K562 (cell line): ENCODE measurements around the gene CTDSPL2. TPM values are rescaled to one million over a fixed set of nuclear protein-coding genes. Genes with fewer than 3 reads are reported as not detected.

ENCODE experiments used
- ARID2 ChIP-seq: fragments of 450-650 bp; IDR thresholded peaks from 2 replicates; pipeline ENCODE4 v1.6.1; 2017; ENCODE audit warnings: antibody characterized with exemption, mild to moderate bottlenecking
- ARID3A ChIP-seq: IDR thresholded peaks from 2 replicates; pipeline ENCODE4 v1.6.1; 2012; ENCODE audit warnings: low read depth, low read length, improper control_type of control experiment, borderline replicate concordance
- CEBPB ChIP-seq: fragments of 450-650 bp; IDR thresholded peaks from 2 replicates; pipeline ENCODE4 v1.6.1; 2016; ENCODE audit warnings: missing genetic modification characterization, missing compliant biosample characterization
- CREB5 ChIP-seq: fragments of 250-450 bp; sonication (Bioruptor Pico); IDR thresholded peaks from 2 replicates; pipeline ENCODE4 v1.5.0; 2020; ENCODE audit warnings: mild to moderate bottlenecking
- YBX1 ChIP-seq: fragments of 450-650 bp; IDR thresholded peaks from 2 replicates; pipeline ENCODE4 v1.7.1; 2016; ENCODE audit warnings: mild to moderate bottlenecking
- ZMIZ1 ChIP-seq, 2 experiments: fragments of 150-350 bp in 1 of 2; IDR thresholded peaks; 2 replicates each; pipeline ENCODE4 v1.6.1; 2012 to 2016; ENCODE audit warnings: low read depth in 2 of 2, low read length in 2 of 2, mild to moderate bottlenecking in 1 of 2, moderate library complexity in 1 of 2
- ZNF561 ChIP-seq: fragments of 450-650 bp; formaldehyde crosslinking; conservative IDR thresholded peaks from 2 replicates; pipeline ENCODE4 v1.4.0; 2020; ENCODE audit warnings: mild to moderate bottlenecking, moderate library complexity
- ZNF830 ChIP-seq: fragments of 250-450 bp; sonication (Bioruptor Pico); IDR thresholded peaks from 2 replicates; pipeline ENCODE4 v1.5.0; 2021; ENCODE audit warnings: mild to moderate bottlenecking
- polyA plus RNA-seq, 8 experiments: library from polyadenylated mRNA; depleted of rRNA in 4 of 8; stranded (reverse) in 5 of 8; unstranded in 3 of 8; fragments of >200 nt; fragmentation: Nextera tagmentation in 2 of 8; fragmentation: Illumina TruSeq in 1 of 8; extraction: Ambion mirVana in 2 of 8; extraction: Trizol in 1 of 8; gene quantifications; 2 replicates each; pipeline versions ENCODE4 v1.2.1 to v1.2.3, GENCODE V29; 2011 to 2014; ENCODE audit warnings: inconsistent platforms in 1 of 8, missing spikeins in 1 of 8
- total RNA-seq, 7 experiments: library from RNA; depleted of rRNA in 6 of 7; stranded (reverse); fragments of >200 nt in 6 of 7; fragmentation: Illumina TruSeq in 2 of 7; extraction: Trizol in 2 of 7; gene quantifications; 2 replicates each; pipeline versions ENCODE4 v1.2.1 to v1.2.3, GENCODE V29; 2011 to 2021; ENCODE audit warnings: low replicate concordance in 1 of 7
- TF ChIP-seq, protein P1 (sequence below): fragments of 250-450 bp; sonication (Bioruptor Pico); IDR thresholded peaks from 2 replicates; pipeline ENCODE4 v1.8.0; 2021; ENCODE audit warnings: moderate library complexity, mild to moderate bottlenecking, inconsistent platforms
- TF ChIP-seq, protein P2 (sequence below): fragments of 450-650 bp; IDR thresholded peaks from 2 replicates; pipeline ENCODE4 v1.6.1; 2018; ENCODE audit not compliant: partially characterized antibody

CTDSPL2 gene
- total and polyA plus RNA-seq, 9 of the 15 experiments (the other 6 are each of a cell fraction or from before 2014, with no cell fraction given): 16.8 to 79.0 (median 53.1) TPM

DNA sequence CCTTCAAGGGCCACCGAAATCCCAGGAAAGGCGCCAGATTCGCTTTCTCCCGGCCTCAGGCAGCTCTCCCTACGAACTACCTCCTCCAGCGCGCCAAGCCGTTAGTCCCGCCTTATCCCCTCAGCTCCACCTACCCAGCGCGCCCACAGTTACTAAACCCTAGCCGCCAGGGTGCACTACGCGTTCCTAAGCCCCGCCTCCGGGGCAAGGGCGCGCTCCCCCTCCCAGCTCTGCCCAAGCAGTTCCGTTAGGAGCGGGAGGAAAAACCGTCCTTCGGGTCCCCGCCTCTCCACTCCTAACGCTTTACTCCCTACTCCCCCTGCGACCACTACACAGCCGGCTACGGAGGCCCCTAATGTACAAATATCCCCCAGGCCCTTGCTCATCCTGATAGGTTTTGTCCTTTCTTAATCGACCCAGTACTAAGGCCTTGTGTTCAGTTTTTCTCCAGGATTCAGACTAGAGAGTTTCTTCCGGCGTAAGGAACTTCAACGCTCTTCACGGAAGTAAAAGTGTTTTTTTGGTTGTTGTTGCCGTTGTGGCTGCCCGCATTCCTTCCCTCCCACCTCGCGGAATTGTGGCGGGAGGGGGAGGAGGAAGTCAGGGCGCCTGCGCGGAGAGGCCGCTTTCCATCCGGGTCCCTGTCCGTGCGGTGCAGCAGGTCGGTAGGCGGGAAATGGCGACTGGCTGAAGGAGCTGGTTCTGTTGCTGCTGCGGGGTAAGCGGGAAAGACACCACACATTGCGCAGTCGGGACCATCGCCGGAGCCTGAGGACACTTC lies at the start of gene CTDSPL2 (continued):
- TF ChIP-seq, protein P1, sequence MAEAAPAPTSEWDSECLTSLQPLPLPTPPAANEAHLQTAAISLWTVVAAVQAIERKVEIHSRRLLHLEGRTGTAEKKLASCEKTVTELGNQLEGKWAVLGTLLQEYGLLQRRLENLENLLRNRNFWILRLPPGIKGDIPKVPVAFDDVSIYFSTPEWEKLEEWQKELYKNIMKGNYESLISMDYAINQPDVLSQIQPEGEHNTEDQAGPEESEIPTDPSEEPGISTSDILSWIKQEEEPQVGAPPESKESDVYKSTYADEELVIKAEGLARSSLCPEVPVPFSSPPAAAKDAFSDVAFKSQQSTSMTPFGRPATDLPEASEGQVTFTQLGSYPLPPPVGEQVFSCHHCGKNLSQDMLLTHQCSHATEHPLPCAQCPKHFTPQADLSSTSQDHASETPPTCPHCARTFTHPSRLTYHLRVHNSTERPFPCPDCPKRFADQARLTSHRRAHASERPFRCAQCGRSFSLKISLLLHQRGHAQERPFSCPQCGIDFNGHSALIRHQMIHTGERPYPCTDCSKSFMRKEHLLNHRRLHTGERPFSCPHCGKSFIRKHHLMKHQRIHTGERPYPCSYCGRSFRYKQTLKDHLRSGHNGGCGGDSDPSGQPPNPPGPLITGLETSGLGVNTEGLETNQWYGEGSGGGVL (CRISPR knock-in tag): no peak
- no peak for TF ChIP-seq CREB5 (CRISPR knock-in tag)
- peak in 1 of 2 experiments; percentile 53; a peak in 1 of 4 replicates for TF ChIP-seq ZMIZ1 (IDR thresholded peaks at IDR 0.05; ENCODE audit: low read depth in 2 of 2, low read length in 2 of 2)
- no peak for TF ChIP-seq ZNF830 (CRISPR knock-in tag)
- TF ChIP-seq YBX1: no peak
- no peak for TF ChIP-seq CEBPB (tag)
- 0 out of 2 replicates have a peak, but pooled peaks have one; percentile 8 for TF ChIP-seq ARID3A
- no peak for TF ChIP-seq ARID2
- TF ChIP-seq ZNF561: no peak
- TF ChIP-seq, protein P2, sequence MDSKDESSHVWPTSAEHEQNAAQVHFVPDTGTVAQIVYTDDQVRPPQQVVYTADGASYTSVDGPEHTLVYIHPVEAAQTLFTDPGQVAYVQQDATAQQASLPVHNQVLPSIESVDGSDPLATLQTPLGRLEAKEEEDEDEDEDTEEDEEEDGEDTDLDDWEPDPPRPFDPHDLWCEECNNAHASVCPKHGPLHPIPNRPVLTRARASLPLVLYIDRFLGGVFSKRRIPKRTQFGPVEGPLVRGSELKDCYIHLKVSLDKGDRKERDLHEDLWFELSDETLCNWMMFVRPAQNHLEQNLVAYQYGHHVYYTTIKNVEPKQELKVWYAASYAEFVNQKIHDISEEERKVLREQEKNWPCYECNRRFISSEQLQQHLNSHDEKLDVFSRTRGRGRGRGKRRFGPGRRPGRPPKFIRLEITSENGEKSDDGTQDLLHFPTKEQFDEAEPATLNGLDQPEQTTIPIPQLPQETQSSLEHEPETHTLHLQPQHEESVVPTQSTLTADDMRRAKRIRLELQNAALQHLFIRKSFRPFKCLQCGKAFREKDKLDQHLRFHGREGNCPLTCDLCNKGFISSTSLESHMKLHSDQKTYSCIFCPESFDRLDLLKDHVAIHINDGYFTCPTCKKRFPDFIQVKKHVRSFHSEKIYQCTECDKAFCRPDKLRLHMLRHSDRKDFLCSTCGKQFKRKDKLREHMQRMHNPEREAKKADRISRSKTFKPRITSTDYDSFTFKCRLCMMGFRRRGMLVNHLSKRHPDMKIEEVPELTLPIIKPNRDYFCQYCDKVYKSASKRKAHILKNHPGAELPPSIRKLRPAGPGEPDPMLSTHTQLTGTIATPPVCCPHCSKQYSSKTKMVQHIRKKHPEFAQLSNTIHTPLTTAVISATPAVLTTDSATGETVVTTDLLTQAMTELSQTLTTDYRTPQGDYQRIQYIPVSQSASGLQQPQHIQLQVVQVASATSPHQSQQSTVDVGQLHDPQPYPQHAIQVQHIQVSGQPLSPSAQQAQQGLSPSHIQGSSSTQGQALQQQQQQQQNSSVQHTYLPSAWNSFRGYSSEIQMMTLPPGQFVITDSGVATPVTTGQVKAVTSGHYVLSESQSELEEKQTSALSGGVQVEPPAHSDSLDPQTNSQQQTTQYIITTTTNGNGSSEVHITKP: peak; percentile 65
